HG02763 (cell line): ENCODE measurements around the gene ZNF430.
A peak's percentile ranks its signal among the peaks of the same experiment; 100 is the strongest.
"Not testable (repeated sequence)": the region's sequence is repeated elsewhere in the genome, so short reads cannot be mapped to it uniquely, and the experiment has no call there.

Source experiments
- ATAC-seq: cut with Tn5 transposase; IDR thresholded peaks from one replicate; pipeline ENCODE4 v1.9.1; 2021; ENCODE audit warnings: mild to moderate bottlenecking, moderate library complexity; ENCODE audit not compliant: unreplicated experiment

The ZNF430 gene

GRCh38 chr19:21020298-21021227, at the start of gene ZNF430:
TSS of gene ZNF430 (plus strand) at chr19:21020657. CDS start at chr19:21020801, 144 bp downstream.
- ATAC-seq: peak; percentile 94

- ATAC-seq: not testable (repeated sequence)
Observed at GRCh38 chr19:20992788-20993187, 27.7 kb upstream of the ZNF430 start.

GRCh38 chr19:20999731-21000352, 20.6 kb upstream of the ZNF430 start:
- ATAC-seq: peak; percentile 99

- not testable (repeated sequence) for ATAC-seq
Observed at GRCh38 chr19:21021238-21021637, 781 bp downstream of the ZNF430 start.

- ATAC-seq: no peak
Observed at GRCh38 chr19:21022996-21023395, 2.5 kb downstream of the ZNF430 start.

GRCh38 chr19:21023901-21024300, 3.4 kb downstream of the ZNF430 start:
- no peak for ATAC-seq

GRCh38 chr19:21028969-21029268, 8.5 kb downstream of the ZNF430 start:
- no peak for ATAC-seq

GRCh38 chr19:21045028-21045427, 24.6 kb downstream of the ZNF430 start:
- ATAC-seq: no peak

GRCh38 chr19:21046489-21046888, 26.0 kb downstream of the ZNF430 start:
- ATAC-seq: no peak

GRCh38 chr19:21047716-21048115, 27.3 kb downstream of the ZNF430 start:
- ATAC-seq: no peak

- ATAC-seq: no peak
Observed at GRCh38 chr19:21052902-21053301, 32.4 kb downstream of the ZNF430 start.

GRCh38 chr19:21065336-21065735, 44.9 kb downstream of the ZNF430 start:
- ATAC-seq: no peak

- ATAC-seq: peak; percentile 81
Observed at GRCh38 chr19:21082011-21082975, 61.8 kb downstream of the ZNF430 start, which contains the start of gene ZNF714. TSS of gene ZNF714 (plus strand) at chr19:21082203. CDS start at chr19:21098269, 16,066 bp downstream.

GRCh38 chr19:21084343-21084742, 63.9 kb downstream of the ZNF430 start:
- ATAC-seq: no peak

GRCh38 chr19:21087871-21088270, 67.4 kb downstream of the ZNF430 start:
- ATAC-seq: no peak

GRCh38 chr19:21092109-21092508, 71.7 kb downstream of the ZNF430 start:
- ATAC-seq: no peak

GRCh38 chr19:21094347-21095025, 74.0 kb downstream of the ZNF430 start:
- no peak for ATAC-seq

GRCh38 chr19:21098291-21098690, 77.8 kb downstream of the ZNF430 start:
- ATAC-seq: no peak

GRCh38 chr19:21101521-21102242, 81.2 kb downstream of the ZNF430 start:
- ATAC-seq: no peak

- no peak for ATAC-seq
Observed at GRCh38 chr19:21109116-21109515, 88.7 kb downstream of the ZNF430 start.
